ENCODE data around the gene RNF220.

The RNF220 gene

DNA sequence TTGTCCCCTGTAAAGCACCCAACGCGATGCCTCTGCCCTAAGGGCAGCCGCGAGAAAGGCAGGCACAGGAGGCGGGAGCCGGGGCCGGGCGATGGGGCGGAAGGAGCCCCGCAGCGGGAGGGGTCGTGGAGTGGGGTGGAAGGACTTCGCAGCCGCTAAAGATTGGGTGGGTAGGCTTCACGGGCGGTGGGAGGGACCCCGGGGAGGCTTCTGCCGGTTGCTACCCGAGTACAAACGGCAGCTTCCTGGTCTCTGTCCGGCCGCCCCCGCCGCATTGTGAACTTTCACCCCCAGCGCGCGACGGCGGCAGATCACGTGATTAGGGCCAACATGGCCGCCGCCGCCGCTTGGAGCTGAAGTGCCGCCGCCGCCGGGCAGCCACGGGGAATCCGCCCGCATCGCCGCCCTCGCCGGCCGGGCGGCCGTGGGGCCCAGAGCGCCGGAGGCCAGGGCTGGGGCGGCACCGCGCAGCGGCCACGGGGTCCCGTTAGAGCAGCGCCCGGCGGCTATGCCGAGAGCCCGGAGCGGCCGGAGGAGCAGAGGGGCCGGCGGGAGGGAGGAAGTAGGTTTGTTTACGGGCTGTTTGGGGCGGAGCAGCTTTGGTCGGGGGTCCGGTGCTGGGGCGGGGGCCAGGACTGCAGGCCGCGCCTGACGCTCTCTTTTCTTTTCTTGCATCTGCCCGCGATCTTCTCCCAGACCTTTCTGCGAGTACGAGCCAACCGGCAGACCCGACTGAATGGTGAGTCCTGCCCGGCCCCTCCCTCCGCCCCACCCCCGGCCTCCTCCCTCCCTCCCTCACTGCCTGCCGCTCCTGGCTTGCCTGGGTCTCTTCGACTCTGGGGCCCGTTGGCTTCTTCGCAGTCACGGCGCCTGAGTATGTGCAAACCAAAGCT lies 226.8 kb downstream of the RNF220 start:
- DNase-seq (ENCODE audit: low read depth), result peak; percentile 82
- TF ChIP-seq CTCF (conservative IDR thresholded peaks at IDR 0.05; ENCODE audit: low read length), result no peak
- peak overlapping the region; percentile 70 for H3K4me3 ChIP-seq (ENCODE audit: low read length)

- H3K4me3 ChIP-seq (ENCODE audit: low read length), result peak overlapping the region; percentile 70
- peak; percentile 17 for DNase-seq (ENCODE audit: low read depth)
- TF ChIP-seq CTCF (conservative IDR thresholded peaks at IDR 0.05; ENCODE audit: low read length), result no peak
These were observed 227.5 kb downstream of the RNF220 start for GRCh38 chr1:44632598-44632997.

DNA sequence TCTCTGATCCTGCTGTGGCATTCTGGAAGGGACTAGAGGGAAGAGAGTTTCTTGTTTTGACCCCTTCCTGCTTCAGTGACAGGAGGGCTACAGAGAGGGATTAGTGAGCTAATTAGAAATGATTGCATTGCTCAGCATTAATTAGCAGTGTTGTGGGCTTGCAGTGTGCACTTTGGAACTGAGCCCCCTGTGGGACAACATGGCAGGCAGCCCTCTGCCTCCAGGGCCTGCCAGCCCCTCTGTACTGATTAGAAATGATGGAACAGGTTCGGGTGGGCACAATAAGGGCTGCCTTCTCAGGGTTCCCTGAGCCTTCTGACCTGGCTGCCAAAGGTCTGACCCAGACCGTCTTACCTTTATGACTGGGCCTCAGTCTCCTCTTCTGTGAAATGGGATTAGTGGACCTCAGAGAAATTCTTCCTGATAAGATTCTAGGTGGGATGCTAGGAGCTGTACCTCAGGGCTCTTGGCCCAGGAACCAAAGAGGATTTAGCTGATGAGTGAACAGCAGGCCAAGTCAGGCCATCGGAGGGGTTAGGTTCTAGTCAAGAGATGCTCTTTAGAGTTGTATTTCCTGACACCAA lies 229.6 kb downstream of the RNF220 start:
- TF ChIP-seq CTCF (conservative IDR thresholded peaks at IDR 0.05; ENCODE audit: low read length), result no peak
- no peak for DNase-seq (ENCODE audit: low read depth)
- H3K4me3 ChIP-seq (ENCODE audit: low read length), result no peak overlapping the region

- TF ChIP-seq CTCF (conservative IDR thresholded peaks at IDR 0.05; ENCODE audit: low read length), result no peak
- H3K4me3 ChIP-seq (ENCODE audit: low read length), result no peak overlapping the region
- DNase-seq (ENCODE audit: low read depth), result no peak
These were observed 230.4 kb downstream of the RNF220 start for GRCh38 chr1:44635439-44635838.

DNA sequence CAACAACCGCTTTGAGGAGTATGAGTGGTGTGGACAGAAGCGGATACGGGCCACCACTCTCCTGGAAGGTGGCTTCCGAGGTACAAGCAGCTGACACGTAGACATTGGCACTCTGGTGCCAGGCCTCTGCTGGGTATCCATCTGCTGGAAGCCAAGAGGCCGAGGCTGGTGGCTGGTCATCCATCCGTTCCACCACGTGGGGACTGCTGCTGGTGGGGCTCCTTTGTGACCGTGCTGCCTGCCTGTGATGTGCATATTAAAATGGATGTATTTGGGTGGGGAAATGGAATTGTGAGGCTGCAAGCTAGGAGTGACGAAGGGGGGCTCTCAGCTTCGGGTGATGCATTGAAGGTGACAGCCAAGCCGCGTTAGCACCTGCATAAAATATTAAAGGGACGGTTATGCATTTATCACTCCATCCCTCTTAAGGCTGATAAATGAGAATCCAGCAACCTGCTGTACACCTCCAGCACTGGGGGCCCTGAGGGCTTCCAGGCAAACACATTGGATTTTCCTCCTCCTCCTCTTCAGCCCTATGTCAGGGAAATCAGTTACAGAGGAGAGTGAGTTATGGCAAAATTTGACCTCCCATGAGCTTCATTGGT lies 231.1 kb downstream of the RNF220 start:
- no peak for TF ChIP-seq CTCF (conservative IDR thresholded peaks at IDR 0.05; ENCODE audit: low read length)
- H3K4me3 ChIP-seq (ENCODE audit: low read length), result no peak overlapping the region
- no peak for DNase-seq (ENCODE audit: low read depth)

GRCh38 chr1:44636688-44637598 lies 231.9 kb downstream of the RNF220 start:
- peak; percentile 59 for DNase-seq (ENCODE audit: low read depth)
- H3K4me3 ChIP-seq (ENCODE audit: low read length), result no peak overlapping the region
- TF ChIP-seq CTCF (conservative IDR thresholded peaks at IDR 0.05; ENCODE audit: low read length), result no peak
